CD14-positive monocyte (primary cell): ENCODE measurements around the gene RNF213. TPM values are rescaled to one million over a fixed set of nuclear protein-coding genes. Genes with fewer than 3 reads are reported as not detected.

ENCODE experiments used
- DNase-seq, 3 donors: peaks; one replicate each; pipeline ENCODE4 v3.0.0-alpha.2; 2011 to 2022
- H2AFZ ChIP-seq: 2 replicates; pipeline ENCODE4 v1.6.0; 2012; ENCODE audit warnings: mild to moderate bottlenecking, low read depth, low read length, inconsistent platforms; ENCODE audit not compliant: insufficient read depth, poor library complexity, severe bottlenecking
- H3K27ac ChIP-seq, 2 donors: 1 replicate in 1 of 2; 2 replicates in 1 of 2; pipeline ENCODE4 v1.5.1; 2012 to 2013; ENCODE audit warnings: low read length in 2 of 2, control low read depth in 1 of 2, inconsistent platforms in 1 of 2, low read depth in 1 of 2, mild to moderate bottlenecking in 1 of 2
- H3K27me3 ChIP-seq, 2 donors: one replicate each; pipeline versions ENCODE4 v1.6.0 to v1.6.1; 2011 to 2013; ENCODE audit warnings: low read length in 2 of 2; ENCODE audit not compliant: control insufficient read depth in 2 of 2, insufficient read depth in 2 of 2
- H3K36me3 ChIP-seq, 2 donors: replicated peaks in 1 of 2; 1 replicate in 1 of 2; 2 replicates in 1 of 2; pipeline versions ENCODE4 v1.5.1 to v1.6.1; 2012 to 2013; ENCODE audit warnings: low read length in 2 of 2, control low read depth in 1 of 2, inconsistent platforms in 1 of 2, mild to moderate bottlenecking in 1 of 2; ENCODE audit not compliant: insufficient read depth in 2 of 2, control insufficient read depth in 1 of 2
- H3K4me1 ChIP-seq, 2 donors: 1 replicate in 1 of 2; 2 replicates in 1 of 2; pipeline versions ENCODE4 v1.5.1 to v1.6.1; 2012 to 2013; ENCODE audit warnings: low read length in 2 of 2, control low read depth in 1 of 2, inconsistent platforms in 1 of 2, mild to moderate bottlenecking in 1 of 2, moderate library complexity in 1 of 2; ENCODE audit not compliant: insufficient read depth in 2 of 2, control insufficient read depth in 1 of 2
- H3K4me2 ChIP-seq: replicated peaks from 2 replicates; pipeline ENCODE3; 2012; ENCODE audit warnings: low read length, moderate library complexity, mild to moderate bottlenecking; ENCODE audit not compliant: poor library complexity, severe bottlenecking; ENCODE audit errors: extremely low read depth
- H3K4me3 ChIP-seq, 3 experiments: fragments of 200-600 bp in 1 of 3; sonication (generic) in 1 of 3; replicated peaks in 1 of 3; 1 replicate in 2 of 3; 2 replicates in 1 of 3; pipeline ENCODE4 v1.5.1; 2011 to 2013; ENCODE audit warnings: low read length in 3 of 3, mild to moderate bottlenecking in 3 of 3, control low read depth in 2 of 3, low read depth in 2 of 3, inconsistent platforms in 1 of 3, moderate library complexity in 1 of 3
- H3K79me2 ChIP-seq: 2 replicates; pipeline ENCODE4 v1.6.0; 2012; ENCODE audit warnings: mild to moderate bottlenecking, control low read depth, inconsistent platforms, low read length, moderate library complexity; ENCODE audit not compliant: insufficient read depth
- H3K9ac ChIP-seq: 2 replicates; pipeline ENCODE4 v1.6.0; 2017; ENCODE audit warnings: low read length, mild to moderate bottlenecking; ENCODE audit not compliant: insufficient read depth, poor library complexity, severe bottlenecking
- H3K9me3 ChIP-seq, 2 donors: replicated peaks in 1 of 2; 1 replicate in 1 of 2; 2 replicates in 1 of 2; pipeline versions ENCODE4 v1.5.1 to v1.6.1; 2012 to 2013; ENCODE audit warnings: low read length in 2 of 2, control low read depth in 1 of 2; ENCODE audit not compliant: control insufficient read depth in 1 of 2, insufficient read depth in 1 of 2
- H4K20me1 ChIP-seq: 2 replicates; pipeline ENCODE4 v1.6.0; 2012; ENCODE audit warnings: mild to moderate bottlenecking, low read length, control low read depth, moderate library complexity; ENCODE audit not compliant: insufficient read depth
- H3K27ac Mint-ChIP-seq, 7 donors: one replicate each; pipeline ENCODE4 v1.8.0; 2020; ENCODE audit warnings: mild to moderate bottlenecking in 7 of 7, mixed read lengths in 7 of 7, moderate library complexity in 6 of 7, inconsistent platforms in 2 of 7
- H3K27me3 Mint-ChIP-seq, 3 donors: one replicate each; pipeline ENCODE4 v1.8.0; 2021 to 2022; ENCODE audit warnings: low read depth in 3 of 3, mild to moderate bottlenecking in 3 of 3, mixed read lengths in 3 of 3, moderate library complexity in 3 of 3, inconsistent platforms in 1 of 3
- H3K36me3 Mint-ChIP-seq, 2 donors: one replicate each; pipeline ENCODE4 v1.8.0; 2020; ENCODE audit warnings: mixed read lengths in 2 of 2, inconsistent platforms in 1 of 2, mild to moderate bottlenecking in 1 of 2
- H3K4me1 Mint-ChIP-seq: one replicate; pipeline ENCODE4 v1.8.0; 2020; ENCODE audit warnings: mild to moderate bottlenecking, mixed read lengths
- H3K4me3 Mint-ChIP-seq, 2 donors: one replicate each; pipeline ENCODE4 v1.8.0; 2020; ENCODE audit warnings: mild to moderate bottlenecking in 2 of 2, mixed read lengths in 2 of 2, moderate library complexity in 1 of 2
- H3K9me3 Mint-ChIP-seq, 7 donors: one replicate each; pipeline ENCODE4 v1.8.0; 2020 to 2022; ENCODE audit warnings: mixed read lengths in 7 of 7, mild to moderate bottlenecking in 6 of 7, moderate library complexity in 6 of 7, inconsistent platforms in 2 of 7
- WGBS: methylation state at CpG from one replicate; pipeline ENCODE4 v1.1.5; 2013; ENCODE audit warnings: missing lambda C conversion rate; ENCODE audit not compliant: insufficient coverage; 5-methylcytosine and 5-hydroxymethylcytosine counted together
- intact Hi-C, 2 donors: fragments of 100-400 bp; cut with micrococcal nuclease; formaldehyde crosslinking; loops; one replicate each; pipeline versions ENCODE4 v1.15.0 to v1.15.1; 2023
- polyA plus RNA-seq, 3 donors: library from polyadenylated mRNA; depleted of rRNA in 1 of 3; unstranded in 2 of 3; stranded (reverse) in 1 of 3; fragments of 300-500 nt in 2 of 3; fragments of >200 nt in 1 of 3; fragmentation: Illumina TruSeq in 2 of 3; gene quantifications; 1 replicate in 2 of 3; 2 replicates in 1 of 3; pipeline ENCODE4 v1.2.3, GENCODE V29; 2012 to 2021
- TF ChIP-seq, protein P1 (sequence below): fragments of 200-600 bp; IDR thresholded peaks from one replicate; pipeline ENCODE4 v1.8.0; 2022; ENCODE audit warnings: antibody characterized with exemption, mild to moderate bottlenecking

RNF213 gene
- polyA plus RNA-seq, 3 donors, result 10.3 to 196 (median 18.1) TPM

DNA sequence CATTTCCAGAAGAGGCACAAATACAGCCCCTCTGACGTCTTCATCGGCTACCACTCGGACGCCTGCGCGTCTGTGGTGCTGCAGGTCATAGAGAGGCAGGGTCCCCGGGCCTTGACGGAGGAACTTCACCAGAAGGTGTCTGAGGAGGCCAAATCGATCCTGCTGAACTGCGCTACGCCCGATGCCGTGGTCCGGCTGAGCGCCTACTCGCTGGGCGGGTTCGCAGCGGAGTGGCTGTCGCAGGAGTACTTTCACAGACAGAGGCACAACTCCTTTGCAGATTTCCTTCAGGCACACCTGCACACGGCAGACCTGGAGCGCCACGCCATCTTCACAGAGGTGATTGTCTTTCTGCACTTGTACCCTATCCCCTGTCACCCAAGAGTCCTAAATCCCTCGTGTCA lies 87.3 kb downstream of the RNF213 start:
- no peaks in the 10 kb centered on the region for H3K27me3 Mint-ChIP-seq
- H3K36me3 ChIP-seq, result peaks cover 100% of the 10 kb centered on the region in 2 donors
- H3K4me2 ChIP-seq, result no peak overlapping the region
- TF ChIP-seq, protein P1, sequence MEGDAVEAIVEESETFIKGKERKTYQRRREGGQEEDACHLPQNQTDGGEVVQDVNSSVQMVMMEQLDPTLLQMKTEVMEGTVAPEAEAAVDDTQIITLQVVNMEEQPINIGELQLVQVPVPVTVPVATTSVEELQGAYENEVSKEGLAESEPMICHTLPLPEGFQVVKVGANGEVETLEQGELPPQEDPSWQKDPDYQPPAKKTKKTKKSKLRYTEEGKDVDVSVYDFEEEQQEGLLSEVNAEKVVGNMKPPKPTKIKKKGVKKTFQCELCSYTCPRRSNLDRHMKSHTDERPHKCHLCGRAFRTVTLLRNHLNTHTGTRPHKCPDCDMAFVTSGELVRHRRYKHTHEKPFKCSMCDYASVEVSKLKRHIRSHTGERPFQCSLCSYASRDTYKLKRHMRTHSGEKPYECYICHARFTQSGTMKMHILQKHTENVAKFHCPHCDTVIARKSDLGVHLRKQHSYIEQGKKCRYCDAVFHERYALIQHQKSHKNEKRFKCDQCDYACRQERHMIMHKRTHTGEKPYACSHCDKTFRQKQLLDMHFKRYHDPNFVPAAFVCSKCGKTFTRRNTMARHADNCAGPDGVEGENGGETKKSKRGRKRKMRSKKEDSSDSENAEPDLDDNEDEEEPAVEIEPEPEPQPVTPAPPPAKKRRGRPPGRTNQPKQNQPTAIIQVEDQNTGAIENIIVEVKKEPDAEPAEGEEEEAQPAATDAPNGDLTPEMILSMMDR, result no peak
- intact Hi-C loops, result no loop called here
- DNase-seq, result no peak
- no peaks in the 10 kb centered on the region for H3K4me1 Mint-ChIP-seq
- no peaks in the 10 kb centered on the region for H3K9me3 ChIP-seq
- WGBS, result 98% methylated on average over 21 of the region's 24 CpGs
- peaks cover 98% of the 10 kb centered on the region for H4K20me1 ChIP-seq
- no peak overlapping the region for H3K9ac ChIP-seq
- no peak overlapping the region for H2AFZ ChIP-seq
- no peak overlapping the region for H3K27ac ChIP-seq
- no peak overlapping the region for H3K4me3 ChIP-seq
- H3K27me3 ChIP-seq, result no peaks in the 10 kb centered on the region
- H3K27ac Mint-ChIP-seq, result no peak overlapping the region
- H3K4me3 Mint-ChIP-seq, result no peak overlapping the region
- H3K9me3 Mint-ChIP-seq, result peaks cover 0 to 1% (median 0%) of the 10 kb centered on the region in 7 donors
- no peaks in the 10 kb centered on the region for H3K4me1 ChIP-seq
- H3K36me3 Mint-ChIP-seq, result peaks cover 98 to 100% of the 10 kb centered on the region in 2 donors
- no peaks in the 10 kb centered on the region for H3K79me2 ChIP-seq

DNA sequence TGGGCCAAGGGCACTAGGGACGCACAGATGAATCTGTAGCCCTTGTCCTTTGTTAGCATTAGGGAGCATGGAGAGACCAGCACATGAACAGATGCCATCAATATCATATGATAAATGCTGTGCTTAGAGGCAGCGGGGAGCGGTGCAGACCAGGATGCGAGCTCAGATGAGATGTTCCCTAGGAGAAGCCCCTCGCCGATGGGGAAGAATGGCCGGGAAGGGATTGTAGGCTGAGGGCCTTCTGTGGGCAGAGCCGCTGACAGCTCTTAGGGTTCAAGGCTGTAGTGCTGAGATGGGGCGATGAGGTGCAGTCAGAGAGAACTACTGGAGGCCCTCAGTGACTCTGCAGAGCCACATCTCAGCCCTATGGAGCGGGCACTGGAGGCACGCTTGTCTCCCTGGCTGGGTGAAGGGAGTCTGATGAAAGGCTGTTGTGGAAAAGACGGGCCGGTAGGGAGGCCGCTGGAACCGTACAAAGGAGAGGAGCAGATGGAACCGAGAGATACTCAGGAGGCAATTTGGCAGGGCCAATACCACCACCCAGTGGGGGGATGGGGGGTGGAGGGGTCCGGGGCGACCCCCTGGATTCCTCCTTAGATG lies 88.0 kb downstream of the RNF213 start:
- H3K4me3 Mint-ChIP-seq, result no peak overlapping the region
- H3K27me3 Mint-ChIP-seq, result no peaks in the 10 kb centered on the region
- Histone ChIP-seq H3K27me3 (no peaks in the 10 kb centered on the region), H3K9me3 (no peaks in the 10 kb centered on the region), H4K20me1 (peaks cover 98% of the 10 kb centered on the region), H3K79me2 (no peaks in the 10 kb centered on the region), H3K4me2 (no peak overlapping the region), H2AFZ (no peak overlapping the region), H3K36me3 (peaks cover 100% of the 10 kb centered on the region in 2 donors), H3K9ac (no peak overlapping the region), H3K4me1 (no peaks in the 10 kb centered on the region), H3K4me3 (no peak overlapping the region), H3K27ac (no peak overlapping the region)
- peak overlapping the region in 2 of 7 donors; percentile 56 to 58 for H3K27ac Mint-ChIP-seq
- no peaks in the 10 kb centered on the region for H3K4me1 Mint-ChIP-seq
- WGBS, result 98% methylated on average over 10 of the region's 18 CpGs
- no peak for DNase-seq
- peaks cover 0 to 1% (median 0%) of the 10 kb centered on the region in 7 donors for H3K9me3 Mint-ChIP-seq
- intact Hi-C loops, result no loop called here
- TF ChIP-seq, protein P1, result no peak
- peaks cover 98 to 100% of the 10 kb centered on the region in 2 donors for H3K36me3 Mint-ChIP-seq
